IMR-90 (cell line): ENCODE data around the gene TRPM8. TPM values are rescaled to one million over a fixed set of nuclear protein-coding genes. Genes with fewer than 3 reads are reported as not detected.

Source experiments
- ATAC-seq: fragments of 200-7000 bp; cut with Tn5 transposase; 2 replicates; pipeline ENCODE4 v1.9.1; 2020; ENCODE audit warnings: low read depth, mild to moderate bottlenecking, moderate library complexity
- BruUV-seq: library from RNA; stranded (reverse); fragments of 400-500 nt; replicated peaks from 2 replicates; lab custom pipeline; 2021; lab: Mats Ljungman, UMichigan
- CTCF ChIA-PET: fragments of 300-600 bp; formaldehyde crosslinking; extraction: SDS; loops from one replicate; lab custom pipeline; 2021; ENCODE audit warnings: antibody characterized with exemption; lab: Yijun Ruan, JAX
- POLR2A ChIA-PET: fragments of 300-600 bp; sonication (Branson Sonifier 250); formaldehyde crosslinking; loops from one replicate; lab custom pipeline; 2022; ENCODE audit warnings: antibody characterized with exemption; ENCODE audit not compliant: unreplicated experiment; lab: Charles Lee
- DNase-seq: peaks from one replicate; pipeline ENCODE4 v3.0.0; 2013
- H2AFZ ChIP-seq: replicated peaks from 2 replicates; pipeline ENCODE3; 2013; ENCODE audit warnings: low read length, mild to moderate bottlenecking; ENCODE audit not compliant: poor library complexity
- H2AK5ac ChIP-seq: 2 replicates; pipeline ENCODE4 v1.6.1; 2013; ENCODE audit warnings: low read depth, low read length, inconsistent platforms
- H2AK9ac ChIP-seq: replicated peaks from 2 replicates; pipeline ENCODE3; 2013; ENCODE audit warnings: mild to moderate bottlenecking, low read depth, low read length, moderate library complexity; ENCODE audit not compliant: poor library complexity
- H2BK120ac ChIP-seq: 2 replicates; pipeline ENCODE4 v1.6.1; 2013; ENCODE audit warnings: low read depth, low read length, inconsistent platforms
- H2BK15ac ChIP-seq: 3 replicates; pipeline ENCODE4 v1.6.1; 2013; ENCODE audit warnings: low read depth, low read length, inconsistent platforms
- H2BK20ac ChIP-seq: 2 replicates; pipeline ENCODE4 v1.6.1; 2013; ENCODE audit warnings: low read depth, mild to moderate bottlenecking, inconsistent platforms, low read length, moderate library complexity
- H2BK5ac ChIP-seq: 2 replicates; pipeline ENCODE4 v1.6.1; 2013; ENCODE audit warnings: mild to moderate bottlenecking, low read depth, low read length, inconsistent platforms; ENCODE audit not compliant: poor library complexity, severe bottlenecking
- H3K14ac ChIP-seq: replicated peaks from 2 replicates; pipeline ENCODE4 v1.6.1; 2013; ENCODE audit warnings: low read depth, low read length, inconsistent platforms
- H3K18ac ChIP-seq: 2 replicates; pipeline ENCODE4 v1.6.1; 2013; ENCODE audit warnings: low read depth, low read length, control low read depth
- H3K23ac ChIP-seq: 2 replicates; pipeline ENCODE4 v1.6.1; 2013; ENCODE audit warnings: low read depth, low read length, inconsistent platforms
- H3K27ac ChIP-seq: 2 replicates; pipeline ENCODE4 v1.5.1; 2013; ENCODE audit warnings: mild to moderate bottlenecking, control low read depth, low read length; ENCODE audit not compliant: insufficient read depth
- H3K27me3 ChIP-seq: 2 replicates; pipeline ENCODE4 v1.6.1; 2013; ENCODE audit warnings: low read length; ENCODE audit not compliant: control insufficient read depth, insufficient read depth
- H3K36me3 ChIP-seq: 2 replicates; pipeline ENCODE4 v1.6.1; 2013; ENCODE audit warnings: low read length, mixed read lengths; ENCODE audit not compliant: control insufficient read depth, insufficient read depth
- H3K4ac ChIP-seq: 2 replicates; pipeline ENCODE4 v1.6.1; 2013; ENCODE audit warnings: low read depth, low read length, inconsistent platforms
- H3K4me1 ChIP-seq: 2 replicates; pipeline ENCODE4 v1.6.1; 2013; ENCODE audit warnings: low read length, mixed read lengths; ENCODE audit not compliant: control insufficient read depth, insufficient read depth
- H3K4me2 ChIP-seq: 2 replicates; pipeline ENCODE4 v1.6.1; 2013; ENCODE audit warnings: low read depth, mild to moderate bottlenecking, control low read depth, low read length, moderate library complexity
- H3K4me3 ChIP-seq: 2 replicates; pipeline ENCODE4 v1.5.1; 2013; ENCODE audit warnings: low read depth, mild to moderate bottlenecking, control low read depth, low read length, moderate library complexity; ENCODE audit not compliant: insufficient read depth
- H3K56ac ChIP-seq: 2 replicates; pipeline ENCODE4 v1.6.1; 2013; ENCODE audit warnings: low read length, inconsistent platforms; ENCODE audit not compliant: insufficient read depth; ENCODE audit errors: extremely low read depth
- H3K79me1 ChIP-seq, 2 experiments: 2 replicates each; pipeline ENCODE4 v1.6.1; 2013; ENCODE audit warnings: low read length in 2 of 2, inconsistent platforms in 1 of 2, low read depth in 1 of 2
- H3K9ac ChIP-seq: 2 replicates; pipeline ENCODE4 v1.6.1; 2013; ENCODE audit warnings: low read depth, low read length, control low read depth
- H3K9me1 ChIP-seq: 2 replicates; pipeline ENCODE4 v1.6.1; 2013; ENCODE audit warnings: low read length, inconsistent platforms; ENCODE audit not compliant: insufficient read depth
- H3K9me3 ChIP-seq: 2 replicates; pipeline ENCODE4 v1.6.1; 2013; ENCODE audit warnings: low read length; ENCODE audit not compliant: control insufficient read depth, insufficient read depth
- H4K20me1 ChIP-seq: 2 replicates; pipeline ENCODE4 v1.6.1; 2013; ENCODE audit warnings: low read length, inconsistent platforms; ENCODE audit not compliant: insufficient read depth
- H4K5ac ChIP-seq: 2 replicates; pipeline ENCODE4 v1.6.1; 2013; ENCODE audit warnings: mild to moderate bottlenecking, low read depth, low read length, control low read depth
- H4K8ac ChIP-seq, 2 experiments: 2 replicates each; pipeline ENCODE4 v1.6.1; 2013; ENCODE audit warnings: low read depth in 2 of 2, low read length in 2 of 2, control low read depth in 1 of 2, inconsistent platforms in 1 of 2
- H4K91ac ChIP-seq: 2 replicates; pipeline ENCODE4 v1.6.1; 2013; ENCODE audit warnings: low read depth, low read length, inconsistent platforms; ENCODE audit not compliant: insufficient read depth
- BHLHE40 ChIP-seq: fragments of 150-350 bp; IDR thresholded peaks from 2 replicates; pipeline ENCODE4 v1.6.1; 2016; ENCODE audit warnings: mild to moderate bottlenecking, low read depth, low read length
- CEBPB ChIP-seq: IDR thresholded peaks from 2 replicates; pipeline ENCODE4 v1.6.1; 2012; ENCODE audit warnings: low read depth, low read length, improper control_type of control experiment
- CHD1 ChIP-seq: IDR thresholded peaks from 2 replicates; pipeline ENCODE4 v1.6.1; 2012; ENCODE audit warnings: low read depth, low read length, improper control_type of control experiment
- ELK1 ChIP-seq: fragments of 150-350 bp; IDR thresholded peaks from 2 replicates; pipeline ENCODE4 v1.6.1; 2016; ENCODE audit warnings: low read depth, mild to moderate bottlenecking, low read length, moderate library complexity, borderline replicate concordance
- MXI1 ChIP-seq: IDR thresholded peaks from 2 replicates; pipeline ENCODE4 v1.6.1; 2012; ENCODE audit warnings: low read depth, mild to moderate bottlenecking, low read length, moderate library complexity, borderline replicate concordance
- NFE2L2 ChIP-seq: fragments of 150-350 bp; IDR thresholded peaks from 2 replicates; pipeline ENCODE4 v1.6.1; 2016; ENCODE audit warnings: low read depth, mild to moderate bottlenecking, low read length
- RAD21 ChIP-seq: IDR thresholded peaks from 2 replicates; pipeline ENCODE4 v1.6.1; 2012; ENCODE audit warnings: low read length, improper control_type of control experiment
- RCOR1 ChIP-seq: IDR thresholded peaks from 2 replicates; pipeline ENCODE4 v1.6.1; 2012; ENCODE audit warnings: mild to moderate bottlenecking, low read length, improper control_type of control experiment; ENCODE audit not compliant: insufficient replicate concordance
- RFX5 ChIP-seq: IDR thresholded peaks from 2 replicates; pipeline ENCODE4 v1.8.0; 2012; ENCODE audit warnings: low read depth, mild to moderate bottlenecking, low read length, moderate library complexity
- USF2 ChIP-seq: fragments of 150-350 bp; IDR thresholded peaks from 2 replicates; pipeline ENCODE4 v1.6.1; 2017; ENCODE audit warnings: mild to moderate bottlenecking, antibody characterized with exemption, low read length, low read depth
- WGBS, 2 experiments: methylation state at CpG; one replicate each; pipeline versions ENCODE4 v1.1.5 to v1.1.7; 2013; ENCODE audit warnings: missing lambda C conversion rate in 2 of 2; ENCODE audit not compliant: insufficient read length in 1 of 2; ENCODE audit errors: extremely low coverage in 2 of 2; 5-methylcytosine and 5-hydroxymethylcytosine counted together
- dilution Hi-C: fragments of 300-500 bp; cut with HindIII; formaldehyde crosslinking; loops from one replicate; pipeline ENCODE4 v1.14.3; 2018; ENCODE audit warnings: low sequenced_read_pairs; ENCODE audit not compliant: unreplicated experiment
- in situ Hi-C: fragments of 300-500 bp; cut with MboI; formaldehyde crosslinking; loops from 3 replicates; pipeline ENCODE4 v1.14.3; 2019; ENCODE audit warnings: low sequenced_read_pairs, inconsistent platforms, mixed read lengths
- intact Hi-C: fragments of 100-400 bp; cut with micrococcal nuclease; formaldehyde crosslinking; loops from 2 replicates; pipeline ENCODE4 v1.10.0; 2022
- polyA plus RNA-seq, 3 experiments: library from polyadenylated mRNA; depleted of rRNA; stranded (reverse); fragments of >200 nt; gene quantifications; 2 replicates each; pipeline ENCODE4 v1.2.3, GENCODE V29; 2012; ENCODE audit warnings: low replicate concordance in 1 of 3
- total RNA-seq: library from RNA; depleted of rRNA; stranded (reverse); fragments of >200 nt; gene quantifications from 2 replicates; pipeline ENCODE4 v1.2.3, GENCODE V29; 2012

Gene TRPM8
- total and polyA plus RNA-seq, 2 of the 4 experiments (the other 2 are of a cell fraction) = not detected

GRCh38 chr2:233905945-233906344 lies 11.2 kb upstream of the TRPM8 start:
- Histone ChIP-seq H4K91ac (no peak overlapping the region), H4K5ac (no peak overlapping the region), H3K56ac (no peak overlapping the region), H3K23ac (no peak overlapping the region), H2AK5ac (no peak overlapping the region), H2BK15ac (no peak overlapping the region), H3K18ac (no peak overlapping the region), H2BK20ac (no peak overlapping the region), H4K8ac (no peak overlapping the region), H3K4ac (no peak overlapping the region), H3K4me2 (no peak overlapping the region), H4K20me1 (no peaks in the 10 kb centered on the region), H3K9me1 (no peaks in the 10 kb centered on the region), H3K4me3 (no peak overlapping the region), H3K36me3 (no peaks in the 10 kb centered on the region), H2AK9ac (no peak overlapping the region), H3K9ac (no peak overlapping the region), H3K27ac (no peak overlapping the region), H2AFZ (no peak overlapping the region), H3K79me1 (no peaks in the 10 kb centered on the region), H3K4me1 (no peaks in the 10 kb centered on the region), H3K27me3 (peaks cover 4% of the 10 kb centered on the region; the same call in 1 of the 2 replicates), H2BK5ac (no peak overlapping the region), H3K14ac (no peak overlapping the region), H3K9me3 (peaks cover 4% of the 10 kb centered on the region; the same call in 1 of the 2 replicates), H2BK120ac (no peak overlapping the region)
- TF ChIP-seq BHLHE40 = no peak
- no peak for TF ChIP-seq MXI1
- no peak for TF ChIP-seq USF2
- TF ChIP-seq ELK1 = no peak
- no peak for TF ChIP-seq NFE2L2
- no peak for TF ChIP-seq RAD21
- no peak for TF ChIP-seq CEBPB
- no peak for TF ChIP-seq CHD1
- no peak for TF ChIP-seq RCOR1
- TF ChIP-seq RFX5 = no peak
- DNase-seq (no peak), ATAC-seq (no peak)
- ChIA-PET POLR2A (no interaction called here), CTCF (no interaction called here)
- BruUV-seq = no TSS peak
- WGBS, 2 experiments = no CpG with 5 or more reads among the region's 4 CpGs
- intact Hi-C loops = no loop called here
- in situ Hi-C loops = no loop called here
- dilution Hi-C loops = no loop called here
